Panc1 (cell line): ENCODE data around the gene AMMECR1L.

Source experiments
- CTCF ChIP-seq: fragments of 450-650 bp; IDR thresholded peaks from 2 replicates; pipeline ENCODE4 v1.5.1; 2017; ENCODE audit warnings: mild to moderate bottlenecking
- REST ChIP-seq, 2 experiments: IDR thresholded peaks; 2 replicates each; pipeline ENCODE4 v1.6.1; 2011 to 2012; ENCODE audit warnings: low read depth in 2 of 2, control low read depth in 1 of 2, low read length in 1 of 2, mild to moderate bottlenecking in 1 of 2, moderate library complexity in 1 of 2; ENCODE audit not compliant: insufficient read depth in 1 of 2
- SIN3A ChIP-seq: IDR thresholded peaks from 2 replicates; pipeline ENCODE4 v1.6.1; 2012; ENCODE audit warnings: low read depth, mild to moderate bottlenecking, low read length, moderate library complexity, borderline replicate concordance; ENCODE audit not compliant: insufficient read depth

- TF ChIP-seq CTCF (no peak), REST (IDR thresholded peaks at IDR 0.05; ENCODE audit: insufficient read depth in 1 of 2, low read depth in 2 of 2, low read length in 1 of 2) (no peak), SIN3A (no peak)
Observed at GRCh38 chr2:127897531-127898211, 11.9 kb upstream of the AMMECR1L start.
